DOHH2 (cell line): ENCODE measurements around the gene HOXA5.

ENCODE experiments used
- EZH2phosphoT487 ChIP-seq: fragments of 200-600 bp; sonication (generic); IDR thresholded peaks from 2 replicates; pipeline ENCODE4 v1.6.1; 2017; ENCODE audit warnings: borderline replicate concordance, mild to moderate bottlenecking, antibody characterized with exemption, low read length, moderate library complexity, mixed read lengths
- TF ChIP-seq, protein P1 (sequence below): fragments of 200-600 bp; sonication (generic); IDR thresholded peaks from one replicate; pipeline ENCODE4 v1.5.1; 2014; ENCODE audit warnings: antibody characterized with exemption, mild to moderate bottlenecking, low read depth, low read length; ENCODE audit not compliant: poor library complexity, severe bottlenecking

DNA sequence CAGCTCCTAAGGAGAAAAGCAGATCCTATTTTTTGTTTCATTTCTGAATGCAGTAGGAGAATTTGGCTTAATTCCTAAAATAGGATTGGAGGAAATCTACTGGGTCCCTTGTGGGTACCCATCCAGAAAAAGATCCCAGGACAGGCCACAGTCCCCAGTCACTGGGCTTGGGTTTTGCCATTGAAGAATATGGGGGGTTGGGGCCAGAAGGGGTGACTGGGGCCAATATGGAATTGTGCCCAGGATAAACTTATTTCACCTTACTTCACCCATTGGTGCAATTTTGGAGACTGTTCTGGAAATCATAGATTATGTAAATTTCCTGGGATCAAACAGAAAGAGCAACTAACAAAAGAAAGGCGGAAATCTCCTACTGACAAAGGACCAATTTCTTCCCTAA is 5.0 kb downstream of the HOXA5 start:
- TF ChIP-seq, protein P1, sequence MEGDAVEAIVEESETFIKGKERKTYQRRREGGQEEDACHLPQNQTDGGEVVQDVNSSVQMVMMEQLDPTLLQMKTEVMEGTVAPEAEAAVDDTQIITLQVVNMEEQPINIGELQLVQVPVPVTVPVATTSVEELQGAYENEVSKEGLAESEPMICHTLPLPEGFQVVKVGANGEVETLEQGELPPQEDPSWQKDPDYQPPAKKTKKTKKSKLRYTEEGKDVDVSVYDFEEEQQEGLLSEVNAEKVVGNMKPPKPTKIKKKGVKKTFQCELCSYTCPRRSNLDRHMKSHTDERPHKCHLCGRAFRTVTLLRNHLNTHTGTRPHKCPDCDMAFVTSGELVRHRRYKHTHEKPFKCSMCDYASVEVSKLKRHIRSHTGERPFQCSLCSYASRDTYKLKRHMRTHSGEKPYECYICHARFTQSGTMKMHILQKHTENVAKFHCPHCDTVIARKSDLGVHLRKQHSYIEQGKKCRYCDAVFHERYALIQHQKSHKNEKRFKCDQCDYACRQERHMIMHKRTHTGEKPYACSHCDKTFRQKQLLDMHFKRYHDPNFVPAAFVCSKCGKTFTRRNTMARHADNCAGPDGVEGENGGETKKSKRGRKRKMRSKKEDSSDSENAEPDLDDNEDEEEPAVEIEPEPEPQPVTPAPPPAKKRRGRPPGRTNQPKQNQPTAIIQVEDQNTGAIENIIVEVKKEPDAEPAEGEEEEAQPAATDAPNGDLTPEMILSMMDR = no peak
- TF ChIP-seq EZH2phosphoT487 = no peak
